GM12801 (cell line): ENCODE data around the gene SEMA3A.

Experiments
- TF ChIP-seq, protein P1 (sequence below): IDR thresholded peaks from one replicate; pipeline ENCODE4 v1.5.1; 2011; ENCODE audit warnings: control low read depth; ENCODE audit not compliant: insufficient read length; ENCODE audit errors: extremely low read depth

The SEMA3A gene

DNA sequence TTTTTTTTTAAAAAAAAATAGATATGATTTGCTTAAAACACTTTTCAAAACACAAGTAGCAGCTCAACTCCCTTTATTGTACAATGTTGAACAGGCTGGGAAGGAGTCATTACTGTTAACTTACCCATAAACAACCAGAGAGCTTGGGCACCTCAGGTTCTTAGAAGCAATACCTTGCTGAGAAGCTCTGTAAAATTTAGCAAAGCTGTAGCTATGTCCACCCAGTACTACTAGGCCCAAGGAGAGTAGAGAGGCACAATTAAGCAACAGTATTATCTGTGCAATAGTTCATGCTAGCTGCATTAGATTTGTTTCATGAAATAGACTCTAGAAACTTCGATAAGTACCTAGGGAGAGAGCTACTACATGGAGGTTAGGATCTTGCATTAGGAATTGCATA lies 32.0 kb downstream of the SEMA3A start:
- TF ChIP-seq, protein P1, sequence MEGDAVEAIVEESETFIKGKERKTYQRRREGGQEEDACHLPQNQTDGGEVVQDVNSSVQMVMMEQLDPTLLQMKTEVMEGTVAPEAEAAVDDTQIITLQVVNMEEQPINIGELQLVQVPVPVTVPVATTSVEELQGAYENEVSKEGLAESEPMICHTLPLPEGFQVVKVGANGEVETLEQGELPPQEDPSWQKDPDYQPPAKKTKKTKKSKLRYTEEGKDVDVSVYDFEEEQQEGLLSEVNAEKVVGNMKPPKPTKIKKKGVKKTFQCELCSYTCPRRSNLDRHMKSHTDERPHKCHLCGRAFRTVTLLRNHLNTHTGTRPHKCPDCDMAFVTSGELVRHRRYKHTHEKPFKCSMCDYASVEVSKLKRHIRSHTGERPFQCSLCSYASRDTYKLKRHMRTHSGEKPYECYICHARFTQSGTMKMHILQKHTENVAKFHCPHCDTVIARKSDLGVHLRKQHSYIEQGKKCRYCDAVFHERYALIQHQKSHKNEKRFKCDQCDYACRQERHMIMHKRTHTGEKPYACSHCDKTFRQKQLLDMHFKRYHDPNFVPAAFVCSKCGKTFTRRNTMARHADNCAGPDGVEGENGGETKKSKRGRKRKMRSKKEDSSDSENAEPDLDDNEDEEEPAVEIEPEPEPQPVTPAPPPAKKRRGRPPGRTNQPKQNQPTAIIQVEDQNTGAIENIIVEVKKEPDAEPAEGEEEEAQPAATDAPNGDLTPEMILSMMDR: no peak

DNA sequence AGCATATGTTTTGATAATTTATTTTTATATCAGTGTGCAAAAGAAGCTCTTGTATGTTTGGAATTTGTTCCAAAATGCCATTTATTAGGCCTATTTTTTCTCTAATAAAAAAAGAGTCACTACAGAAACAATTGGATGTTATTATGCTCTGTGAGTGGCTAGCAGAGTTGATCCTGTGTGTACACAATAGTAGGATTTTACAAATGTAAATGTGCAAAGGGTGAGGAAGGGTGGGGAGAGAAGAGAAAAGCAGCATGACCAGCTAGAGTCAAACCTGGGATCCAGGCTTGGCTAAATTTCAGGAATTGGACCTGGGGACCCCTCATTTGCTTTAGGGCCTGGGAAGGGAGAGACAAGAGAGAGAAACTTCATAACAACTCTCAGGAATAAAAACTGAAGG lies 32.5 kb downstream of the SEMA3A start:
- TF ChIP-seq, protein P1: no peak

DNA sequence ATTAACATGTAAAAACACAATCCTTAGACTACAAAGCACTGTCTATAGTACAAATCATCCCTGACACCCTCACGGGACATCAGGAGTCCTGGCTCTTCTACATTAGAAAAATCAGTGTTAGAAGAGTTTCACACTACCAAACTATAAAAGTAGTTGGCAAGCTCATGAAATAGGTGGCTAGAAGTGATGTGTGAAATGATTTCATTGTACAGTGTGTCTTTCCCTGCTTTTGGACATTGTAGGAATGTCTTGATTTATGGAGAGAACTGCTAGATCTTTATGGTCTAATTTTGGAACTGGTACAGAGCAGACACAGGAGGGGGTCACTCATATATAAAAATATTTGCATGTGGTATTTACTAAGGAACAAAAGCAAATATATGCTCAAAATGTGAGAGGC lies 33.2 kb downstream of the SEMA3A start:
- TF ChIP-seq, protein P1: no peak

DNA sequence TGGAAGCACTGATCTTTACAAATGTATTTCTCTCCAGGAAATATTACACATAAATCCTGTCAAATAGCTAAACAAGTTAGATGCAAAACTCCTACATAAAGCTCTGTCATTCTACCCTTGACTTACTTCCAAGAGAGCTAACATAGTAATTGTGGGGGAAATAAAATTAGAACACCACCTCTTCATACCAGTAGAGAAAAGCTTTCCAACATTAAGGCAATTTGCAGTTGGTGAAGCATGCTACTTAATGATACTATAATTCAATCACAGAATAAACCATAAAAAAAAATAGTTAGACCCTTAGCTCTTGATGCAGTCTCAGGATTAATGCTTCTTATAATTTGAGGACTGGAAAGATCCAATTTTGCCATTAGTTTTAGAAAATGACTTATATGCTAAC lies 35.2 kb downstream of the SEMA3A start:
- TF ChIP-seq, protein P1: no peak

DNA sequence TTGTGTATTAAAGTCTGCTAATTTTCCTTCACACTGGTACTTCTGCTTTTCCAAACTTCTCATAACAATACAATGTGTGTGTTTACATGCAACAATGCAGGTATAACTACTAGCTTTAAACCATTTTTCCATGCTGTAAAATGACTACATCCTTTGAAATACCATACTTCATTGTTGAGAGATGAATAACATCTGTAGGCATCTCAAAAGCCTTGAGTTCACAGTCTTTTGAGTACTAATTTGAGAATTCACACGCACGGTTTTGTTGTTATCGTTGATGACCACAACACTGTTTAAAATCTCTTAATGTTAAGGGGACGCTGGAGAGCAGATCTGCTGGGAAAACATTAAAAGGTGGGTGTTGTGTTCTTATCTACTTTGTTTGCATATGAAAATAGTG lies 37.4 kb downstream of the SEMA3A start:
- TF ChIP-seq, protein P1: no peak

DNA sequence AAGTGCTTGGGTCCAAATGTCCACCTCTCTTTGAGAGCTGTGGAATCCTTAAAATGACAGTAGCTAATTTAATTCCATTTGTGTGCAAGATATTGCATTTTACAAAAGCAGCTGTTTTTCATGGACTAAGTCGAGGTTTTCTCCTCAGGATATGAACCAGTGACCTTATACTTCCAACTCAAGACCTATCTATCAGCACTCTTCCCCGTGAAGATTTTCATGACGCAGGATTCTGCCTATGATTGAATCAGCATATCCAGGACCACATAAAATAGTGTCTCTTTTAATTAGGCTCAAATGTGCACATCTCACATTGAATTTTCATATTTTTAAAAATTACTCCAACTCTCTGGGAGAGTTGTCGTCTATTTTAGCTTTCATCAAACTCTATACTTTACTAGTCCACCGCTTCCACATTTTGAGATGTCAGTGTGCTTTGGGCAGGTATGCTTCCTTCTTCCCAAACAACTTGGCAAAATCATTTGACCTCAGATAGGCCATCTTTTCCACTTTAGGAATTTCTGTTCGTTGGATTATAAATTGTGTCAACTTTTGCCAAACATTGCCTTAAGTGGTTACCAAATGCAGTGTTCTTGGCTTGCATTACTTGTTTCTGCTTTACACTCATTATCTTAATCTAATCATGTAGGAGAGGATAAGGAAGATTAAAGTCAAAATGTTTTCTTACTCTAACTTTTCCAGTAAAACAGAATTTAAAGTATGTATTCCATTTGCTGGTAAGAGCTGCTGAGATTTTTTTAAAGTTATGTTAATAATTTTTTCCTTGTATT lies 39.4 kb downstream of the SEMA3A start:
- TF ChIP-seq, protein P1: no peak

DNA sequence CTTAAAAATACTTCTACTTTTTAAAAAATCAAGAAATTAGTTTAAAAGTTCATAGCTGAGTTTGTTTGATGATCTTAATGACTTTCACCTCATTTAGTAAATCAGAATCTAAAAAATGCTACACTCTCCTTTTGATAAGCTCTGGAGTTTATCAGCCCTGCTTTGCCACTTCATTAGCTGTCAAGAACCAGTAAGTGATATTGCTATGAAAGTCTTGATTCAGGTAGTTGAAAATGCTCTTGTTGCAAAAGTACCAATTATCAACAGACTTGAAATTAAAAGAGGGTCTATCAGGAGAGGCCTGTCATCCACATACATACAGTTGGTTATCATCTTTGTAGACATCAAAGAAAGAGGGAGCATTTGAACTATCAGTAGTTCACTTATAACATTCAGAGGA lies 41.6 kb downstream of the SEMA3A start:
- TF ChIP-seq, protein P1: no peak
